Frontal cortex (tissue), 4 donors: Measurements from ENCODE around the gene SAMSN1. TPM values are rescaled to one million over a fixed set of nuclear protein-coding genes. Genes with fewer than 3 reads are reported as not detected.

Source experiments
- DNase-seq, 2 donors: peaks; one replicate each; pipeline ENCODE4 v3.0.0; 2012; ENCODE audit warnings: low spot score in 2 of 2
- FAIRE-seq: peaks from 2 replicates; lab custom pipeline; 2012; peaks lifted over from hg19 to GRCh38; lab: Jason Lieb, UNC
- total RNA-seq: library from RNA; depleted of rRNA; stranded (reverse); fragments of >200 nt; gene quantifications from one replicate; pipeline ENCODE4 v1.2.3, GENCODE V29; 2014
- donor health status: control.
- donor health status: control.
- donor health status: control.

The SAMSN1 gene
- total RNA-seq, 1 donor from 2014 or later: 3.3 TPM

GRCh38 chr21:14453339-14454015 lies 92.6 kb downstream of the SAMSN1 start:
- no peak for DNase-seq
- FAIRE-seq: no peak

GRCh38 chr21:14452727-14453241 lies 93.3 kb downstream of the SAMSN1 start:
- FAIRE-seq (no peak), DNase-seq (no peak)

GRCh38 chr21:14452031-14452726 lies 93.9 kb downstream of the SAMSN1 start:
- no peak for FAIRE-seq

GRCh38 chr21:14451546-14451945 lies 94.6 kb downstream of the SAMSN1 start:
- FAIRE-seq: no peak
- no peak for DNase-seq

More at GRCh38 chr21:14452031-14452726, 93.9 kb downstream of the SAMSN1 start:
- no peak for DNase-seq

DNA sequence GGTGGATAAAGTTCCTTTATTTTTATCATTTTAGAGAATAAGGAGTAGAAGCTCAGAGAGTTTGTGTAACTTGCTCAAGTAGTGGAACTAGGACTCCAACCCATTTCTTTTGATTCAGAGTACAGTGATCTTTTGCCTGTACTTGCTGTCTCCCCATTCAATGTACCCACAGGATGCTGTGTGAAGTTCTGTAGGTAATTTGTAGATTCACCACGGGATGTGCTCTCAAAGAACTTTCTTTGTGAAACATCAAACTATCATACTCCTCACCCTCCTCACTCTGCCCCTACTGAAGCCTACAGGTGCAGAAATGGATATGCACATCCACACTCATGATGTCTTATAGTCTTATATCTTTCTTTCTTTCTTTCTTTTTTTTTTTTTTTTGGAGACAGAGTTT lies 97.3 kb downstream of the SAMSN1 start:
- FAIRE-seq: no peak
- no peak for DNase-seq

GRCh38 chr21:14438211-14438610 lies 107.9 kb downstream of the SAMSN1 start:
- FAIRE-seq (no peak), DNase-seq (no peak)

DNA sequence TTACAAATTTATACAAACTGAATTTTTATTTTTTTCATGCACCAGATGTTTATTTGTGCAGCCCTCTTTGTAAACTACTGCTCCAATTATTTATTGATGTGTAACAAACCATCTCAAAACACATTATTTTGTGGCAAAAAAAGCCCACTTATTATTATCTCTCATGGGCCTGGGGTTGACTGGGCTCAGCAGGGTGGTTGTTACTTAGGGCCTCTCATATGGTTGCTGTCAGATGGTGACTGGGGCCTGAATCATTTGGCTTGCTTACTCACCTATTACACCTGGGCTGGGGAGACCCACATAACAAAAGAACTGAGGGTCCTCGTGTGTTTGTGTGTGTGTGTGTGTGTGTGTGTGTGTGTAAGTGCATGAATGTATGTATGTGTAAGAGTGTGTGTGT lies 110.7 kb downstream of the SAMSN1 start:
- FAIRE-seq (no peak), DNase-seq (no peak)

Other genes starting within 250 kb of the SAMSN1 start
- 213 TPM for gene HSPA13, start 163.2 kb downstream of the SAMSN1 start, total RNA-seq